ENCODE data around the gene USP37. TPM values are rescaled to one million over a fixed set of nuclear protein-coding genes. Genes with fewer than 3 reads are reported as not detected.

Gene USP37
- total and polyA plus RNA-seq, 2 of the 13 experiments (the other 11 are each of a cell fraction or from before 2014, with no cell fraction given): 6.5 to 30.6 TPM

- TF ChIP-seq ELF1 (CRISPR knock-in tag; IDR thresholded peaks at IDR 0.05): no peak; the same call in 1 of the 2 replicates
- no peak for TF ChIP-seq SYNCRIP (IDR thresholded peaks at IDR 0.05; ENCODE audit: insufficient read depth, low read depth, low read length)
- 0 out of 2 replicates have a peak, but pooled peaks have one; percentile 18 for TF ChIP-seq ZFP36L1 (CRISPR knock-in tag; IDR thresholded peaks at IDR 0.05)
- no peak; the same call in none of the 2 replicates for TF ChIP-seq FOXJ3 (CRISPR knock-in tag; IDR thresholded peaks at IDR 0.05; ENCODE audit: borderline replicate concordance)
- TF ChIP-seq, protein P1, sequence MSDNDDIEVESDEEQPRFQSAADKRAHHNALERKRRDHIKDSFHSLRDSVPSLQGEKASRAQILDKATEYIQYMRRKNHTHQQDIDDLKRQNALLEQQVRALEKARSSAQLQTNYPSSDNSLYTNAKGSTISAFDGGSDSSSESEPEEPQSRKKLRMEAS (IDR thresholded peaks at IDR 0.05): no peak
- peak; percentile 65 for TF ChIP-seq POLR2AphosphoS5 (IDR thresholded peaks at IDR 0.05; ENCODE audit: low read depth, low read length)
- peak; percentile 90 for TF ChIP-seq MAZ (IDR thresholded peaks at IDR 0.05; ENCODE audit: borderline replicate concordance, low read depth, low read length)
- peak; percentile 99 for TF ChIP-seq MAZ (CRISPR knock-in tag; IDR thresholded peaks at IDR 0.05; ENCODE audit: low read depth)
- TF ChIP-seq POLR2AphosphoS2 (IDR thresholded peaks at IDR 0.05; ENCODE audit: low read depth, low read length): no peak
- TF ChIP-seq, protein P2, sequence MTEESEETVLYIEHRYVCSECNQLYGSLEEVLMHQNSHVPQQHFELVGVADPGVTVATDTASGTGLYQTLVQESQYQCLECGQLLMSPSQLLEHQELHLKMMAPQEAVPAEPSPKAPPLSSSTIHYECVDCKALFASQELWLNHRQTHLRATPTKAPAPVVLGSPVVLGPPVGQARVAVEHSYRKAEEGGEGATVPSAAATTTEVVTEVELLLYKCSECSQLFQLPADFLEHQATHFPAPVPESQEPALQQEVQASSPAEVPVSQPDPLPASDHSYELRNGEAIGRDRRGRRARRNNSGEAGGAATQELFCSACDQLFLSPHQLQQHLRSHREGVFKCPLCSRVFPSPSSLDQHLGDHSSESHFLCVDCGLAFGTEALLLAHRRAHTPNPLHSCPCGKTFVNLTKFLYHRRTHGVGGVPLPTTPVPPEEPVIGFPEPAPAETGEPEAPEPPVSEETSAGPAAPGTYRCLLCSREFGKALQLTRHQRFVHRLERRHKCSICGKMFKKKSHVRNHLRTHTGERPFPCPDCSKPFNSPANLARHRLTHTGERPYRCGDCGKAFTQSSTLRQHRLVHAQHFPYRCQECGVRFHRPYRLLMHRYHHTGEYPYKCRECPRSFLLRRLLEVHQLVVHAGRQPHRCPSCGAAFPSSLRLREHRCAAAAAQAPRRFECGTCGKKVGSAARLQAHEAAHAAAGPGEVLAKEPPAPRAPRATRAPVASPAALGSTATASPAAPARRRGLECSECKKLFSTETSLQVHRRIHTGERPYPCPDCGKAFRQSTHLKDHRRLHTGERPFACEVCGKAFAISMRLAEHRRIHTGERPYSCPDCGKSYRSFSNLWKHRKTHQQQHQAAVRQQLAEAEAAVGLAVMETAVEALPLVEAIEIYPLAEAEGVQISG (CRISPR knock-in tag; IDR thresholded peaks at IDR 0.05): peak; percentile 87
- TF ChIP-seq ZBTB20 (CRISPR knock-in tag; IDR thresholded peaks at IDR 0.05; ENCODE audit: borderline replicate concordance, low read depth): peak; percentile 48; the same call in 1 of the 2 replicates
- peak; percentile 37 to 84 for TF ChIP-seq EP300 (IDR thresholded peaks at IDR 0.05; ENCODE audit: low read depth in 2 of 2, low read length in 2 of 2)
- TF ChIP-seq EP300 (CRISPR knock-in tag; IDR thresholded peaks at IDR 0.05; ENCODE audit: borderline replicate concordance): peak; percentile 62; the same call in 1 of the 2 replicates
- no peak for TF ChIP-seq ZNF136 (CRISPR knock-in tag; IDR thresholded peaks at IDR 0.05; ENCODE audit: low read depth)
- 0 out of 2 replicates have a peak, but pooled peaks have one; percentile 20 for TF ChIP-seq ZNF776 (CRISPR knock-in tag; IDR thresholded peaks at IDR 0.05)
- no peak; the same call in 1 of the 2 replicates for TF ChIP-seq POGZ (CRISPR knock-in tag; IDR thresholded peaks at IDR 0.05)
- TF ChIP-seq ZNF142 (CRISPR knock-in tag; IDR thresholded peaks at IDR 0.05): no peak
- no peak for TF ChIP-seq NCOA5 (CRISPR knock-in tag; IDR thresholded peaks at IDR 0.05)
- TF ChIP-seq ATF5 (CRISPR knock-in tag; IDR thresholded peaks at IDR 0.05; ENCODE audit: low read depth): 0 out of 2 replicates have a peak, but pooled peaks have one; percentile 67
These were observed 166.9 kb downstream of the USP37 start (continued) for GRCh38 chr2:218400930-218401881.

Data from HepG2 (cell line).